CD4-positive, alpha-beta T cell (primary cell): ENCODE results near the gene DNTTIP2. TPM values are rescaled to one million over a fixed set of nuclear protein-coding genes. Genes with fewer than 3 reads are reported as not detected.

Experiments used
- ATAC-seq: fragments of 200-7000 bp; cut with Tn5 transposase; one replicate; pipeline ENCODE4 v1.10.0; 2022; ENCODE audit warnings: mild to moderate bottlenecking; ENCODE audit not compliant: poor library complexity
- CTCF ChIA-PET: fragments of 350-600 bp; sonication (Branson Sonifier 250); formaldehyde crosslinking; loops from one replicate; lab custom pipeline; 2021; ENCODE audit warnings: antibody characterized with exemption, inconsistent platforms; lab: Charles Lee
- POLR2A ChIA-PET: fragments of 350-600 bp; sonication (Branson Sonifier 250); formaldehyde crosslinking; loops from one replicate; lab custom pipeline; 2021; ENCODE audit warnings: antibody characterized with exemption, inconsistent platforms; lab: Charles Lee
- DNase-seq, 14 experiments: peaks; one replicate each; pipeline ENCODE4 v3.0.0-alpha.2; 2013 to 2020; ENCODE audit warnings: mixed read lengths in 2 of 14
- H3K27ac ChIP-seq, 2 donors: one replicate each; pipeline versions ENCODE4 v1.5.1 to v1.7.0; 2013; ENCODE audit warnings: low read length in 2 of 2, low read depth in 1 of 2, mild to moderate bottlenecking in 1 of 2
- H3K27me3 ChIP-seq, 2 experiments: 1 replicate in 1 of 2; 2 replicates in 1 of 2; pipeline versions ENCODE4 v1.6.1 to v1.7.0; 2013; ENCODE audit warnings: low read length in 2 of 2, control low read depth in 1 of 2, mild to moderate bottlenecking in 1 of 2, moderate library complexity in 1 of 2; ENCODE audit not compliant: insufficient read depth in 2 of 2, control insufficient read depth in 1 of 2
- H3K36me3 ChIP-seq: one replicate; pipeline ENCODE4 v1.6.1; 2013; ENCODE audit warnings: low read length, control low read depth; ENCODE audit not compliant: insufficient read depth
- H3K4me1 ChIP-seq: one replicate; pipeline ENCODE4 v1.6.1; 2013; ENCODE audit warnings: low read length, control low read depth; ENCODE audit not compliant: insufficient read depth
- H3K4me3 ChIP-seq: one replicate; pipeline ENCODE4 v1.5.1; 2013; ENCODE audit warnings: mild to moderate bottlenecking, low read length, moderate library complexity
- H3K9me3 ChIP-seq, 2 experiments: 1 replicate in 1 of 2; 2 replicates in 1 of 2; pipeline versions ENCODE4 v1.6.1 to v1.7.0; 2013; ENCODE audit warnings: low read length in 2 of 2, mild to moderate bottlenecking in 2 of 2, control low read depth in 1 of 2, moderate library complexity in 1 of 2; ENCODE audit not compliant: control insufficient read depth in 1 of 2, insufficient read depth in 1 of 2
- H3K27ac Mint-ChIP-seq: one replicate; pipeline ENCODE4 v1.8.0; 2020; ENCODE audit warnings: mixed read lengths
- H3K27me3 Mint-ChIP-seq: one replicate; pipeline ENCODE4 v1.8.0; 2021; ENCODE audit warnings: mixed read lengths
- H3K36me3 Mint-ChIP-seq: one replicate; pipeline ENCODE4 v1.8.0; 2021; ENCODE audit warnings: low read depth, mixed read lengths
- H3K4me1 Mint-ChIP-seq: one replicate; pipeline ENCODE4 v1.8.0; 2021; ENCODE audit warnings: low read depth, mixed read lengths
- H3K4me3 Mint-ChIP-seq: one replicate; pipeline ENCODE4 v1.8.0; 2020; ENCODE audit warnings: mild to moderate bottlenecking, mixed read lengths
- H3K9me3 Mint-ChIP-seq: one replicate; pipeline ENCODE4 v1.8.0; 2020; ENCODE audit warnings: mixed read lengths
- CTCF ChIP-seq: fragments of 200-600 bp; IDR thresholded peaks from one replicate; pipeline ENCODE4 v1.8.0; 2022; ENCODE audit warnings: antibody characterized with exemption, mild to moderate bottlenecking
- intact Hi-C, 2 experiments: fragments of 100-400 bp; cut with DNase I in 1 of 2; cut with micrococcal nuclease in 1 of 2; formaldehyde crosslinking; loops; one replicate each; pipeline versions ENCODE4 v1.15.1 to v1.9.0; 2023 to 2025; cut with DNase I, micrococcal nuclease
- total RNA-seq, 174 experiments: library from RNA in 2 of 174; stranded (reverse) in 2 of 174; gene quantifications; one replicate each; pipeline ENCODE4 v1.2.3 and lab custom pipeline; 2021 to 2026

The DNTTIP2 gene
- total RNA-seq, 2 experiments from 2014 or later: 110 to 120 TPM

- intact Hi-C loops: loop anchor here (5.0 to 10.0 kb wide), 8 partner anchors 34 to 1392 kb away; partner anchors contain the start of genes CCDC18 (in 1 of the 2), DIPK1A (in 1 of the 2), DNTTIP2 (in 1 of the 2) and FNBP1L (in 1 of the 2)
- Mint-ChIP-seq H3K9me3 (no peaks in the 10 kb centered on the region), H3K27me3 (peaks cover 7% of the 10 kb centered on the region), H3K27ac (no peak overlapping the region), H3K4me3 (no peak overlapping the region), H3K4me1 (peaks cover 25% of the 10 kb centered on the region), H3K36me3 (peaks cover 14% of the 10 kb centered on the region)
- TF ChIP-seq CTCF: no peak
- DNase-seq: no peak
- no peaks in the 10 kb centered on the region for H3K27me3 ChIP-seq
- no peak for ATAC-seq
- no peak overlapping the region for H3K27ac ChIP-seq
- CTCF ChIA-PET: interaction anchor here (1.4 to 2.1 kb wide), 3 partner anchors 29 to 217 kb away, joined by 3 to 40 read pairs (median 7); no protein-coding TSS in a partner anchor
- POLR2A ChIA-PET: interaction anchor here (2.3 kb wide), 1 partner anchor 213 kb away, joined by 19 read pairs; no protein-coding TSS in a partner anchor
- no peak overlapping the region for H3K4me3 ChIP-seq
- no peaks in the 10 kb centered on the region for H3K9me3 ChIP-seq
- peaks cover 20% of the 10 kb centered on the region for H3K4me1 ChIP-seq
- no peaks in the 10 kb centered on the region for H3K36me3 ChIP-seq
These were observed 36.1 kb downstream of the DNTTIP2 start for GRCh38 chr1:93842750-93843500.

- intact Hi-C loops: loop anchor here (5.0 to 10.0 kb wide), 8 partner anchors 36 to 1393 kb away; partner anchors contain the start of genes CCDC18 (in 1 of the 2), DIPK1A (in 1 of the 2), DNTTIP2 (in 1 of the 2) and FNBP1L (in 1 of the 2)
- no peak overlapping the region for H3K4me3 ChIP-seq
- H3K36me3 ChIP-seq: no peaks in the 10 kb centered on the region
- no peaks in the 10 kb centered on the region for H3K9me3 ChIP-seq
- Mint-ChIP-seq H3K9me3 (no peaks in the 10 kb centered on the region), H3K27ac (no peak overlapping the region), H3K27me3 (no peaks in the 10 kb centered on the region), H3K4me3 (no peak overlapping the region), H3K36me3 (peaks cover 5% of the 10 kb centered on the region), H3K4me1 (peaks cover 19% of the 10 kb centered on the region)
- CTCF ChIA-PET: no interaction called here
- ATAC-seq (no peak), DNase-seq (no peak)
- H3K27ac ChIP-seq: no peak overlapping the region
- H3K4me1 ChIP-seq: peaks cover 18% of the 10 kb centered on the region
- no peak for TF ChIP-seq CTCF
- POLR2A ChIA-PET: no interaction called here
- no peaks in the 10 kb centered on the region for H3K27me3 ChIP-seq
These were observed 37.2 kb downstream of the DNTTIP2 start for GRCh38 chr1:93841771-93842170.

- Histone ChIP-seq H3K4me3 (no peak overlapping the region), H3K27me3 (no peaks in the 10 kb centered on the region), H3K36me3 (no peaks in the 10 kb centered on the region), H3K9me3 (no peaks in the 10 kb centered on the region), H3K4me1 (peaks cover 16% of the 10 kb centered on the region), H3K27ac (no peak overlapping the region)
- ChIA-PET CTCF (interaction anchor here (1.6 kb wide), 1 partner anchor 27 kb away, joined by 6 read pairs; no protein-coding TSS in a partner anchor), POLR2A (no interaction called here)
- H3K27ac Mint-ChIP-seq: no peak overlapping the region
- intact Hi-C loops: loop anchor here (5.0 to 10.0 kb wide), 8 partner anchors 36 to 1394 kb away; partner anchors contain the start of genes CCDC18 (in 1 of the 2), DIPK1A (in 1 of the 2), DNTTIP2 (in 1 of the 2) and FNBP1L (in 1 of the 2)
- no peak for TF ChIP-seq CTCF
- peaks cover 3% of the 10 kb centered on the region for H3K36me3 Mint-ChIP-seq
- no peak overlapping the region for H3K4me3 Mint-ChIP-seq
- ATAC-seq (no peak), DNase-seq (no peak)
- H3K27me3 Mint-ChIP-seq: no peaks in the 10 kb centered on the region
- no peaks in the 10 kb centered on the region for H3K9me3 Mint-ChIP-seq
- H3K4me1 Mint-ChIP-seq: peaks cover 18% of the 10 kb centered on the region
These were observed 38.0 kb downstream of the DNTTIP2 start for GRCh38 chr1:93840956-93841482.
